Effector memory CD4-positive, alpha-beta T cell (primary cell): Measurements from ENCODE around the gene ZBTB48.
"Not testable (repeated sequence)": the region's sequence is repeated elsewhere in the genome, so short reads cannot be mapped to it uniquely, and the experiment has no call there.

Experiments used
- DNase-seq, 3 donors: peaks; one replicate each; pipeline ENCODE4 v3.0.0-alpha.2; 2020
- H3K27ac ChIP-seq: 2 replicates; pipeline ENCODE4 v1.7.0; 2013; ENCODE audit warnings: mild to moderate bottlenecking, low read length, moderate library complexity; ENCODE audit not compliant: insufficient read depth, poor library complexity, severe bottlenecking
- H3K27me3 ChIP-seq: replicated peaks from 2 replicates; pipeline ENCODE4 v1.7.0; 2013; ENCODE audit warnings: mild to moderate bottlenecking, low read length; ENCODE audit not compliant: insufficient read depth, control insufficient read depth, poor library complexity, severe bottlenecking
- H3K36me3 ChIP-seq: 2 replicates; pipeline ENCODE4 v1.7.0; 2013; ENCODE audit warnings: mild to moderate bottlenecking, low read length, moderate library complexity; ENCODE audit not compliant: control insufficient read depth, insufficient read depth
- H3K4me1 ChIP-seq: 2 replicates; pipeline ENCODE4 v1.7.0; 2013; ENCODE audit warnings: low read length, mild to moderate bottlenecking; ENCODE audit not compliant: control insufficient read depth, insufficient read depth, poor library complexity, severe bottlenecking
- H3K4me3 ChIP-seq: 2 replicates; pipeline ENCODE4 v1.7.0; 2013; ENCODE audit warnings: low read length, low read depth, mild to moderate bottlenecking; ENCODE audit not compliant: insufficient read depth, poor library complexity, severe bottlenecking
- H3K9me3 ChIP-seq: 2 replicates; pipeline ENCODE4 v1.7.0; 2013; ENCODE audit warnings: mild to moderate bottlenecking, low read length, moderate library complexity; ENCODE audit not compliant: control insufficient read depth

Gene ZBTB48

GRCh38 chr1:6635161-6635909 lies 55.5 kb downstream of the ZBTB48 start:
- no peaks in the 10 kb centered on the region for H3K4me1 ChIP-seq
- H3K36me3 ChIP-seq: peaks cover 74% of the 10 kb centered on the region
- H3K4me3 ChIP-seq: no peak overlapping the region
- no peak for DNase-seq
- H3K27ac ChIP-seq: no peak overlapping the region
- H3K27me3 ChIP-seq: no peaks in the 10 kb centered on the region
- no peaks in the 10 kb centered on the region for H3K9me3 ChIP-seq

GRCh38 chr1:6635910-6636760 lies 56.3 kb downstream of the ZBTB48 start:
- H3K27me3 ChIP-seq: no peaks in the 10 kb centered on the region
- H3K9me3 ChIP-seq: no peaks in the 10 kb centered on the region
- no peaks in the 10 kb centered on the region for H3K4me1 ChIP-seq
- peaks cover 70% of the 10 kb centered on the region for H3K36me3 ChIP-seq
- no peak for DNase-seq
- H3K4me3 ChIP-seq: no peak overlapping the region
- no peak overlapping the region for H3K27ac ChIP-seq

GRCh38 chr1:6636778-6637177 lies 57.0 kb downstream of the ZBTB48 start:
- H3K9me3 ChIP-seq, DNase-seq, H3K27me3 ChIP-seq, H3K27ac ChIP-seq, H3K4me3 ChIP-seq, H3K4me1 ChIP-seq: not testable (repeated sequence)
- peaks cover 70% of the 10 kb centered on the region for H3K36me3 ChIP-seq

GRCh38 chr1:6637770-6638169 lies 58.0 kb downstream of the ZBTB48 start:
- H3K4me3 ChIP-seq: no peak overlapping the region
- no peaks in the 10 kb centered on the region for H3K9me3 ChIP-seq
- no peak for DNase-seq
- peaks cover 64% of the 10 kb centered on the region for H3K36me3 ChIP-seq
- H3K27ac ChIP-seq: no peak overlapping the region
- H3K27me3 ChIP-seq: no peaks in the 10 kb centered on the region
- H3K4me1 ChIP-seq: no peaks in the 10 kb centered on the region

GRCh38 chr1:6638226-6638625 lies 58.4 kb downstream of the ZBTB48 start:
- Histone ChIP-seq H3K27me3 (no peaks in the 10 kb centered on the region), H3K36me3 (peaks cover 59% of the 10 kb centered on the region), H3K9me3 (no peaks in the 10 kb centered on the region), H3K4me3 (no peak overlapping the region), H3K27ac (no peak overlapping the region), H3K4me1 (no peaks in the 10 kb centered on the region)
- no peak for DNase-seq
